K562 (cell line): ENCODE results near the gene SYNJ2. TPM values are rescaled to one million over a fixed set of nuclear protein-coding genes. Genes with fewer than 3 reads are reported as not detected.

Experiments used
- ATAC-seq: fragments of 200-7000 bp; cut with Tn5 transposase; 3 replicates; pipeline ENCODE4 v1.9.1; 2020; ENCODE audit warnings: moderate library complexity
- BruUV-seq: library from RNA; stranded (reverse); fragments of 400-500 nt; replicated peaks from 2 replicates; lab custom pipeline; 2021; lab: Mats Ljungman, UMichigan
- CTCF ChIA-PET: fragments of 300-600 bp; formaldehyde crosslinking; extraction: SDS; loops from one replicate; lab custom pipeline; 2021; ENCODE audit warnings: low intra/inter-chr PET ratio; lab: Yijun Ruan, JAX
- POLR2A ChIA-PET: fragments of 300-600, 350-650 bp; sonication (Branson Sonifier 250); formaldehyde crosslinking; extraction: SDS; loops from one replicate; lab custom pipeline; 2021; ENCODE audit warnings: antibody characterized with exemption, inconsistent platforms; lab: Yijun Ruan, JAX
- DNase-seq, 4 experiments: peaks; one replicate each; pipeline versions ENCODE4 v3.0.0 to v3.0.0-alpha.2; 2011 to 2018; ENCODE audit warnings: low spot score in 3 of 4, mixed read lengths in 3 of 4; ENCODE audit errors: extremely low read depth in 1 of 4
- FAIRE-seq: peaks from 2 replicates; lab custom pipeline; 2011; peaks lifted over from hg19 to GRCh38; lab: Jason Lieb, UNC
- H2AFZ ChIP-seq: 2 replicates; pipeline ENCODE4 v1.6.0; 2011; ENCODE audit warnings: low read depth, low read length, control low read depth, inconsistent platforms
- H3K27ac ChIP-seq: fragments of 200-600 bp; 3 replicates; pipeline ENCODE4 v1.8.0; 2011; ENCODE audit warnings: low read depth, mild to moderate bottlenecking, control low read depth, inconsistent platforms, low read length, moderate library complexity, mixed read lengths; ENCODE audit errors: extremely low read depth
- H3K27me3 ChIP-seq, 2 experiments: fragments of 300-600 bp in 1 of 2; 2 replicates in 1 of 2; 3 replicates in 1 of 2; pipeline versions ENCODE4 v1.6.0 to v1.8.0; 2011; ENCODE audit warnings: inconsistent platforms in 2 of 2, low read length in 2 of 2, mild to moderate bottlenecking in 1 of 2, mixed read lengths in 1 of 2, moderate library complexity in 1 of 2; ENCODE audit not compliant: control insufficient read depth in 2 of 2, insufficient read depth in 2 of 2
- H3K36me3 ChIP-seq: fragments of 300-600 bp; 3 replicates; pipeline ENCODE4 v1.8.0; 2011; ENCODE audit warnings: mild to moderate bottlenecking, low read length, inconsistent platforms; ENCODE audit not compliant: control insufficient read depth, insufficient read depth
- H3K4me1 ChIP-seq, 2 experiments: fragments of 200-600 bp in 1 of 2; replicated peaks in 1 of 2; 2 replicates in 1 of 2; 3 replicates in 1 of 2; pipeline versions ENCODE4 v1.5.1 to v1.8.0; 2011; ENCODE audit warnings: inconsistent platforms in 2 of 2, low read length in 2 of 2, mild to moderate bottlenecking in 1 of 2, mixed read lengths in 1 of 2, moderate library complexity in 1 of 2; ENCODE audit not compliant: control insufficient read depth in 2 of 2, insufficient read depth in 2 of 2
- H3K4me2 ChIP-seq: 2 replicates; pipeline ENCODE4 v1.6.1; 2011; ENCODE audit warnings: low read length, control low read depth, inconsistent platforms, mixed read lengths; ENCODE audit not compliant: insufficient read depth
- H3K4me3 ChIP-seq: fragments of 200-600 bp; sonication (generic), shearing (Covaris generic); 2 replicates; pipeline ENCODE4 v1.5.1; 2016; ENCODE audit warnings: control low read depth, inconsistent platforms
- H3K79me2 ChIP-seq: fragments of 200-600 bp; 3 replicates; pipeline ENCODE4 v1.8.0; 2011; ENCODE audit warnings: low read length, inconsistent platforms; ENCODE audit not compliant: control insufficient read depth, insufficient read depth
- H3K9ac ChIP-seq, 2 experiments: 2 replicates each; pipeline versions ENCODE4 v1.6.0 to v1.6.1; 2011; ENCODE audit warnings: low read depth in 2 of 2, low read length in 2 of 2, control low read depth in 1 of 2, inconsistent platforms in 1 of 2, mild to moderate bottlenecking in 1 of 2, mixed read lengths in 1 of 2; ENCODE audit not compliant: insufficient read depth in 1 of 2
- H3K9me1 ChIP-seq: one replicate; pipeline ENCODE4 v1.6.0; 2011; ENCODE audit warnings: inconsistent platforms, mild to moderate bottlenecking, low read length, moderate library complexity; ENCODE audit not compliant: control insufficient read depth, insufficient read depth
- H3K9me3 ChIP-seq: replicated peaks from 2 replicates; pipeline ENCODE4 v1.5.1; 2011; ENCODE audit warnings: low read depth, low read length, inconsistent platforms; ENCODE audit not compliant: control insufficient read depth, insufficient read depth
- H4K20me1 ChIP-seq: replicated peaks from 2 replicates; pipeline ENCODE4 v1.6.1; 2011; ENCODE audit warnings: low read length, inconsistent platforms, mixed read lengths; ENCODE audit not compliant: control insufficient read depth, insufficient read depth
- CREBBP ChIP-seq: IDR thresholded peaks from one replicate; pipeline ENCODE4 v1.6.1; 2012; ENCODE audit warnings: low read depth, mild to moderate bottlenecking, control low read depth, inconsistent platforms, low read length
- EGR1 ChIP-seq: fragments of 450-650 bp; conservative IDR thresholded peaks from 2 replicates; pipeline ENCODE4 v1.6.1; 2017; ENCODE audit warnings: mild to moderate bottlenecking
- ELF4 ChIP-seq: fragments of 450-650 bp; formaldehyde crosslinking; IDR thresholded peaks from 2 replicates; pipeline ENCODE4 v1.4.0; 2022; ENCODE audit warnings: missing genetic modification characterization
- HDAC1 ChIP-seq, 2 experiments: fragments of 450-650 bp; IDR thresholded peaks; 2 replicates each; pipeline ENCODE4 v1.6.1; 2016 to 2017; ENCODE audit warnings: inconsistent platforms in 1 of 2, mild to moderate bottlenecking in 1 of 2, moderate library complexity in 1 of 2
- MBD1 ChIP-seq: fragments of 250-450 bp; sonication (Bioruptor Pico); IDR thresholded peaks from 2 replicates; pipeline ENCODE4 v1.8.0; 2022; ENCODE audit warnings: inconsistent platforms
- WGBS: fragments of 100-300 bp; shearing (Covaris generic); methylation state at CpG from one replicate; pipeline ENCODE4 v1.1.6; 2016; ENCODE audit warnings: low coverage, mixed read lengths; ENCODE audit not compliant: insufficient coverage; ENCODE audit errors: missing lambda C conversion rate; 5-methylcytosine and 5-hydroxymethylcytosine counted together
- in situ Hi-C: fragments of 300-500 bp; cut with MboI; formaldehyde crosslinking; loops from 4 replicates; pipeline ENCODE4 v1.15.0; 2018; ENCODE audit warnings: inconsistent platforms, mixed read lengths
- intact Hi-C: fragments of 100-400 bp; cut with micrococcal nuclease; formaldehyde crosslinking; loops from 2 replicates; pipeline ENCODE4 v1.14.2; 2022
- polyA plus RNA-seq, 8 experiments: library from polyadenylated mRNA; depleted of rRNA in 4 of 8; stranded (reverse) in 5 of 8; unstranded in 3 of 8; fragments of >200 nt; fragmentation: Nextera tagmentation in 2 of 8; fragmentation: Illumina TruSeq in 1 of 8; extraction: Ambion mirVana in 2 of 8; extraction: Trizol in 1 of 8; gene quantifications; 2 replicates each; pipeline versions ENCODE4 v1.2.1 to v1.2.3, GENCODE V29; 2011 to 2014; ENCODE audit warnings: inconsistent platforms in 1 of 8, missing spikeins in 1 of 8
- total RNA-seq, 7 experiments: library from RNA; depleted of rRNA in 6 of 7; stranded (reverse); fragments of >200 nt in 6 of 7; fragmentation: Illumina TruSeq in 2 of 7; extraction: Trizol in 2 of 7; gene quantifications; 2 replicates each; pipeline versions ENCODE4 v1.2.1 to v1.2.3, GENCODE V29; 2011 to 2021; ENCODE audit warnings: low replicate concordance in 1 of 7

Gene SYNJ2
- total and polyA plus RNA-seq, 9 of the 15 experiments (the other 6 are each of a cell fraction or from before 2014, with no cell fraction given), result 3.0 to 27.7 (median 17.8) TPM

DNA sequence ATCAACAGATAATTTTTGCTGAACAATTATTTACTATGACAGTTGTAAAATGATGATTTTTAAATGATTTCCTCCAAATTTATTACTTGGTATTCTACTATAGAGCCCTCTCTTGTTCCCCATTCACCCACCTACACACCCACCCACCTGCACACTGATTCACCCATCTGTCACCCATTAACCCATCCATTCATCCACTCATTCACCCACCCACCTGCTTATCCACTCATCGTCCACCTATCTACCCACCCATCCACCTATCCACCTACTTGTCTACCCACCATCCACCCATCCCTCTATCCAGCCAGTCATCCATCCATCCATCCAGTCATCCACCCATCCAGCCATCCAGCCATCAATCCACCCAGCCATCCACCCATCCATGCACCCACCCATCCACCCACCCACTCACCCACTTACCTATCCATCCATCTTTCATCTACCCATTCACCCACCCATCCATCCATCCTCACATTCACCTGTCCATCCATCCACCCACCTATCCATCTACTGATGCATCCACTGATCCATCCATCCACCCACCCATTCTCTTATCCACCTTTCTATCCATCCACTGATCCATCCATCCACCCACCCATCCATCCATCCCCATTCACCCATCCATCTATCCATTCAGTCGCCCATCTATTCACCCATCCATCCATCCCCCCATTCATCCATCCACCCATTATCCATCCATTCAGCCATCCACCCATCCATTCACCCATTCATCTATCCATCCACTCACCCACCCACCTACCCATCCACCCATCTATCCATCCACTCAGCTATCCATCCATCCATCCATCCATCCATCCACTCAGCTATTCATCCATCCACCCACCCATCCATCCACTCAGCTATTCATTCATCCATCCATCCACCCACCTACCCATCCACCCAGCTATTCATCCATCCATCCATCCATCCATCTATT, 72.0 kb downstream of the SYNJ2 start:
- no peaks in the 10 kb centered on the region for H3K27me3 ChIP-seq
- no peak overlapping the region for H3K4me3 ChIP-seq
- peaks cover 5% of the 10 kb centered on the region; the same call in 2 of the 3 replicates for H3K36me3 ChIP-seq
- DNase-seq (no peak), FAIRE-seq (no peak), ATAC-seq (no peak)
- WGBS, result 50% methylated on average over 2 of the region's 2 CpGs
- no peaks in the 10 kb centered on the region for H3K9me3 ChIP-seq
- H3K4me1 ChIP-seq, result peaks cover 9 to 11% of the 10 kb centered on the region in 2 experiments; a peak in 4 of 5 replicates
- ChIA-PET POLR2A (interaction anchor here (0.8 kb wide), 1 partner anchor 23 kb away, joined by 3 read pairs; no protein-coding TSS in a partner anchor), CTCF (interaction anchor here (0.6 kb wide), 1 partner anchor 10 kb away, joined by 3 read pairs; no protein-coding TSS in a partner anchor)
- in situ Hi-C loops (no loop called here), intact Hi-C loops (no loop called here)
- no peaks in the 10 kb centered on the region for H3K79me2 ChIP-seq
- no peak overlapping the region for H2AFZ ChIP-seq
- no peak overlapping the region; a peak in 1 of 4 replicates for H3K9ac ChIP-seq
- TF ChIP-seq ELF4 (peak; percentile 11; the same call in 1 of the 2 replicates), MBD1 (CRISPR knock-in tag) (no peak), HDAC1 (IDR thresholded peaks at IDR 0.05) (0 out of 4 replicates have a peak, but pooled peaks of 1 of the 2 experiments have one; percentile 21), EGR1 (peak; percentile 73), CREBBP (peak; percentile 43)
- H3K27ac ChIP-seq, result no peak overlapping the region
- peaks cover 23% of the 10 kb centered on the region for H4K20me1 ChIP-seq
- H3K4me2 ChIP-seq, result no peak overlapping the region
- H3K9me1 ChIP-seq, result no peaks in the 10 kb centered on the region
- no TSS peak for BruUV-seq
